ENCODE results near the gene NTHL1. TPM values are rescaled to one million over a fixed set of nuclear protein-coding genes. Genes with fewer than 3 reads are reported as not detected.

NTHL1 gene
- total and polyA plus RNA-seq, 2 of the 13 experiments (the other 11 are each of a cell fraction or from before 2014, with no cell fraction given) = 47.5 to 64.9 TPM

DNA sequence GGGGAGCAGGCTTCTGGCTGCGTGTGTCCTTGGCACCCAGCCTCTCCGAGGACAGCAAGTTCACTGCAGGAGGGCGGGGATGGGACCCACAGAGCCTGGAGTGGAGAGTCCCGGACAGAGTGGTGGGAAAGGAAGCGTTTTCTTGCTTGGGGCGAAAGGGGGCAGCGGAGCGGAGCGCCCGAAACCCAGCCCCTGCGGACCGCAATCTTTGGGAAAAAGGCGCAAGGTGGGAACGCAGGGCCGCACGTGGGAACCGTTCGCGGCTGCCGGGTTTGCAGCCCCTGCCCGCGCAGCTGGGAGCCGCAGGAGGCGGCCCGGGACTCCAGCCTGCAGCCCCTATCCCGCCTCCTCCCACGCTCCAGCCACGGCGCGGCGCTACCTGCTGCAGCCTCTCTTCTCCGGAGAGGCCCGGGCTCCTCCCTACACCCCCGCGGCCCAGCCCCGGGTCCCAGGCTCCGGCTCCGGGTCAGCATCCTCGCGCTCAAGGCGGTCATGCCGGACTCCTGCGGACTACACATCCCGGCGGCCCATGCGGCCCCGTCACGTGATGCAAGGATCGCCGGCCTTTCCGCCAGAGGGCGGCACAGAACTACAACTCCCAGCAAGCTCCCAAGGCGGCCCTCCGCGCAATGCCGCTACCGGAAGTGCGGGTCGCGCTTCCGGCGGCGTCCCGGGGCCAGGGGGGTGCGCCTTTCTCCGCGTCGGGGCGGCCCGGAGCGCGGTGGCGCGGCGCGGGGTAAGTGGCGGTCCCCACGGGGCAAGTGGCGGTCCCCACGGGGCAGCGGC, at the start of gene NTHL1, which contains the start of gene TSC2 (continued):
- TF ChIP-seq, protein P1, sequence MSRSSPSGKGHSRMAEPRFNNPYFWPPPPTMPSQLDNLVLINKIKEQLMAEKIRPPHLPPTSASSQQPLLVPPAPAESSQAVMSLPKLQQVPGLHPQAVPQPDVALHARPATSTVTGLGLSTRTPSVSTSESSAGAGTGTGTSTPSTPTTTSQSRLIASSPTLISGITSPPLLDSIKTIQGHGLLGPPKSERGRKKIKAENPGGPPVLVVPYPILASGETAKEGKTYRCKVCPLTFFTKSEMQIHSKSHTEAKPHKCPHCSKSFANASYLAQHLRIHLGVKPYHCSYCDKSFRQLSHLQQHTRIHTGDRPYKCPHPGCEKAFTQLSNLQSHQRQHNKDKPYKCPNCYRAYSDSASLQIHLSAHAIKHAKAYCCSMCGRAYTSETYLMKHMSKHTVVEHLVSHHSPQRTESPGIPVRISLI (CRISPR knock-in tag; IDR thresholded peaks at IDR 0.05; ENCODE audit: borderline replicate concordance) = no peak; the same call in 1 of the 2 replicates
- 0 out of 2 replicates have a peak, but pooled peaks have one; percentile 18 for TF ChIP-seq ESRRA (CRISPR knock-in tag; IDR thresholded peaks at IDR 0.05; ENCODE audit: low read depth)
- peak; percentile 55 for TF ChIP-seq YEATS4 (CRISPR knock-in tag; IDR thresholded peaks at IDR 0.05; ENCODE audit: borderline replicate concordance)
- peak; percentile 67; the same call in 1 of the 2 replicates for TF ChIP-seq ZNF670 (CRISPR knock-in tag; IDR thresholded peaks at IDR 0.05; ENCODE audit: borderline replicate concordance)
- TF ChIP-seq KDM2A (CRISPR knock-in tag; IDR thresholded peaks at IDR 0.05; ENCODE audit: borderline replicate concordance, low read depth) = peak; percentile 74; the same call in 1 of the 2 replicates
- TF ChIP-seq, protein P2, sequence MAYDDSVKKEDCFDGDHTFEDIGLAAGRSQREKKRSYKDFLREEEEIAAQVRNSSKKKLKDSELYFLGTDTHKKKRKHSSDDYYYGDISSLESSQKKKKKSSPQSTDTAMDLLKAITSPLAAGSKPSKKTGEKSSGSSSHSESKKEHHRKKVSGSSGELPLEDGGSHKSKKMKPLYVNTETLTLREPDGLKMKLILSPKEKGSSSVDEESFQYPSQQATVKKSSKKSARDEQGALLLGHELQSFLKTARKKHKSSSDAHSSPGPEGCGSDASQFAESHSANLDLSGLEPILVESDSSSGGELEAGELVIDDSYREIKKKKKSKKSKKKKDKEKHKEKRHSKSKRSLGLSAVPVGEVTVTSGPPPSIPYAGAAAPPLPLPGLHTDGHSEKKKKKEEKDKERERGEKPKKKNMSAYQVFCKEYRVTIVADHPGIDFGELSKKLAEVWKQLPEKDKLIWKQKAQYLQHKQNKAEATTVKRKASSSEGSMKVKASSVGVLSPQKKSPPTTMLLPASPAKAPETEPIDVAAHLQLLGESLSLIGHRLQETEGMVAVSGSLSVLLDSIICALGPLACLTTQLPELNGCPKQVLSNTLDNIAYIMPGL (CRISPR knock-in tag; IDR thresholded peaks at IDR 0.05; ENCODE audit: borderline replicate concordance in 1 of 2, low read depth in 1 of 2) = peak; percentile 24 to 63; a peak in 3 of 4 replicates
- TF ChIP-seq, protein P3, sequence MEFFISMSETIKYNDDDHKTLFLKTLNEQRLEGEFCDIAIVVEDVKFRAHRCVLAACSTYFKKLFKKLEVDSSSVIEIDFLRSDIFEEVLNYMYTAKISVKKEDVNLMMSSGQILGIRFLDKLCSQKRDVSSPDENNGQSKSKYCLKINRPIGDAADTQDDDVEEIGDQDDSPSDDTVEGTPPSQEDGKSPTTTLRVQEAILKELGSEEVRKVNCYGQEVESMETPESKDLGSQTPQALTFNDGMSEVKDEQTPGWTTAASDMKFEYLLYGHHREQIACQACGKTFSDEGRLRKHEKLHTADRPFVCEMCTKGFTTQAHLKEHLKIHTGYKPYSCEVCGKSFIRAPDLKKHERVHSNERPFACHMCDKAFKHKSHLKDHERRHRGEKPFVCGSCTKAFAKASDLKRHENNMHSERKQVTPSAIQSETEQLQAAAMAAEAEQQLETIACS (CRISPR knock-in tag; IDR thresholded peaks at IDR 0.05) = no peak
- TF ChIP-seq ZNF382 (CRISPR knock-in tag; IDR thresholded peaks at IDR 0.05; ENCODE audit: borderline replicate concordance) = no peak
- peak; percentile 81 for TF ChIP-seq ZNF136 (CRISPR knock-in tag; IDR thresholded peaks at IDR 0.05; ENCODE audit: low read depth)
- TF ChIP-seq, protein P4, sequence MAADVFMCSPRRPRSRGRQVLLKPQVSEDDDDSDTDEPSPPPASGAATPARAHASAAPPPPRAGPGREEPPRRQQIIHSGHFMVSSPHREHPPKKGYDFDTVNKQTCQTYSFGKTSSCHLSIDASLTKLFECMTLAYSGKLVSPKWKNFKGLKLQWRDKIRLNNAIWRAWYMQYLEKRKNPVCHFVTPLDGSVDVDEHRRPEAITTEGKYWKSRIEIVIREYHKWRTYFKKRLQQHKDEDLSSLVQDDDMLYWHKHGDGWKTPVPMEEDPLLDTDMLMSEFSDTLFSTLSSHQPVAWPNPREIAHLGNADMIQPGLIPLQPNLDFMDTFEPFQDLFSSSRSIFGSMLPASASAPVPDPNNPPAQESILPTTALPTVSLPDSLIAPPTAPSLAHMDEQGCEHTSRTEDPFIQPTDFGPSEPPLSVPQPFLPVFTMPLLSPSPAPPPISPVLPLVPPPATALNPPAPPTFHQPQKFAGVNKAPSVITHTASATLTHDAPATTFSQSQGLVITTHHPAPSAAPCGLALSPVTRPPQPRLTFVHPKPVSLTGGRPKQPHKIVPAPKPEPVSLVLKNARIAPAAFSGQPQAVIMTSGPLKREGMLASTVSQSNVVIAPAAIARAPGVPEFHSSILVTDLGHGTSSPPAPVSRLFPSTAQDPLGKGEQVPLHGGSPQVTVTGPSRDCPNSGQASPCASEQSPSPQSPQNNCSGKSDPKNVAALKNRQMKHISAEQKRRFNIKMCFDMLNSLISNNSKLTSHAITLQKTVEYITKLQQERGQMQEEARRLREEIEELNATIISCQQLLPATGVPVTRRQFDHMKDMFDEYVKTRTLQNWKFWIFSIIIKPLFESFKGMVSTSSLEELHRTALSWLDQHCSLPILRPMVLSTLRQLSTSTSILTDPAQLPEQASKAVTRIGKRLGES (CRISPR knock-in tag; IDR thresholded peaks at IDR 0.05; ENCODE audit: borderline replicate concordance) = no peak
- no peak for TF ChIP-seq NR3C1 (CRISPR knock-in tag; IDR thresholded peaks at IDR 0.05)
- TF ChIP-seq ELF4 (CRISPR knock-in tag; IDR thresholded peaks at IDR 0.05; ENCODE audit: borderline replicate concordance) = no peak; the same call in 1 of the 2 replicates
- TF ChIP-seq MEIS2 (CRISPR knock-in tag; IDR thresholded peaks at IDR 0.05) = no peak
- TF ChIP-seq KAT2B (IDR thresholded peaks at IDR 0.05; ENCODE audit: borderline replicate concordance, low read depth, low read length) = no peak
- 0 out of 2 replicates have a peak, but pooled peaks have one; percentile 44 for TF ChIP-seq WIZ (CRISPR knock-in tag; IDR thresholded peaks at IDR 0.05)
- no peak for TF ChIP-seq PTBP1 (IDR thresholded peaks at IDR 0.05; ENCODE audit: low read depth, low read length, poor library complexity, severe bottlenecking)
- TF ChIP-seq XBP1 (CRISPR knock-in tag; IDR thresholded peaks at IDR 0.05) = no peak
- no peak for TF ChIP-seq NCOR1 (IDR thresholded peaks at IDR 0.05; ENCODE audit: borderline replicate concordance, low read length)
- no peak for TF ChIP-seq JUND (CRISPR knock-in tag; IDR thresholded peaks at IDR 0.05)
- TF ChIP-seq ONECUT2 (CRISPR knock-in tag; IDR thresholded peaks at IDR 0.05) = no peak
